NCI-H2196 treated with DMSO at 0.1 percent for 48 hours (cell line): ENCODE results near the gene RNF10.
"Not testable (repeated sequence)": the region's sequence is repeated elsewhere in the genome, so short reads cannot be mapped to it uniquely, and the experiment has no call there.

Experiments used
- DNase-seq: peaks from one replicate; lab custom pipeline; 2025; ENCODE audit not compliant: unreplicated experiment; lab: John Stamatoyannopoulos, UW

RNF10 gene

GRCh38 chr12:120528861-120529525 lies 5.2 kb upstream of the RNF10 start, which contains the start of gene COQ5:
Gene COQ5 (minus strand): TSS chr12:120529158. CDS start chr12:120529141, 17 bp downstream.
- peak; percentile 65 for DNase-seq

DNA sequence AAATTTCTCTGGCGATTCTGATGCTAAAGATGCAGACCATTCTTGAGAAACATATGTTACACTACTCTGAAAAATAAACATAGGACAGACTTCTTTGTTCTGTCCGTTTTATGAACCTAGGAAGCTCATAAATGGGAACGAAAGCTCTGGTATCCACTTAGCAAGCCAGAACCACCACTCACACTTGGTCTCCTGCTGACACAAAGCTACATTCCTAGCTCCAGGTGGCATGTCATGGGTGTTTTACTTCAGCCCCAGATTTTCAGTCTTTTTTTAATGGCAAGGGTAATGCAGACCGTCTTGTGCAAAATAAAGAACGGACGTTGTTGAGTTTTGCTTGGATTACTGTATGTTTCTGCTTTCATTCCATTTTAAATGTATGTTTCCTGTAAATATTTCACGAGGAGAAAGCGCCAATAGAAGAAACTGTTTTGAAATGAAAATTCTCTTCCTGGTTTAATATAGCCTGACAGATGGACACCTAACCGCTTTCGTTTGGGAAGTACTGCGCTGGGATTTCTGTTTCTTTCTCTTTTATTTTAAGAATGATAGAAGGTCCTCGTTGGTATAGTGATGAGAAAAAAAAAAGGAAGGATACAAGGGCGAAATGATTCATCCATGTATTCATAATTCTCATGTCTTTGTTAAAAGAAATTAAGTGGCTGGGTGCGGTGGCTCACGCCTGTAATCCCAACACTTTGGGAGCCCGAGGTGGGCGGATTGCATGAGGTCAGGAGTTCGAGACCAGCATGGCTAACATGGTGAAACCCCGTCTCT lies 4.3 kb upstream of the RNF10 start:
- DNase-seq, result no peak

- DNase-seq, result not testable (repeated sequence)
These were observed 3.8 kb upstream of the RNF10 start for GRCh38 chr12:120530418-120530761.

DNA sequence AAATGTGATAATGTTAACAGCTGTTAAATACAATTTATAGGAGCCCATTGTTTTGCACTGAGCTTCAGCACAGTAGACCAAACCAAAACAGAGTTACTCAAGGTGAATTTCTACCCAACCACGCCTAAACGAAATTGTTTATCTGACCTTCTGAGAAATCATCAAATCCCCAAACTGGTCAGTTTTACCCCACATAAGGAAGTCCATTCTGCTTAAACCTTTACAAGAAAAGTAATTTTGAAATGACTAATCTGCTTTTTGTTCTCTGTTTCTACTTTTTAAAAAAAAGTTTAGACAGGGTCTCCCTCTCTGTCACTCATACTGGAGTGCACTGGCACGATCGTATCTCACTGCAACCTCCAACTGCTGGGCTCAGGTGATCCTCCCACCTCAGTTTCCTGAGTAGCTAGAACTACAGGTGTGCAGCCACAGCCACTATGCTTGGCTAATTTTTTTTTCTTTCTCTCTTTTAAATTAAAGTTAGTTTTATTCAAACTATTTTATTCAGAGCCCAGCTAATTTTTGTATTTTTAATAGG lies 1.4 kb upstream of the RNF10 start:
- DNase-seq, result no peak

- DNase-seq, result no peak
These were observed 823 bp downstream of the RNF10 start for GRCh38 chr12:120534703-120535655.

DNA sequence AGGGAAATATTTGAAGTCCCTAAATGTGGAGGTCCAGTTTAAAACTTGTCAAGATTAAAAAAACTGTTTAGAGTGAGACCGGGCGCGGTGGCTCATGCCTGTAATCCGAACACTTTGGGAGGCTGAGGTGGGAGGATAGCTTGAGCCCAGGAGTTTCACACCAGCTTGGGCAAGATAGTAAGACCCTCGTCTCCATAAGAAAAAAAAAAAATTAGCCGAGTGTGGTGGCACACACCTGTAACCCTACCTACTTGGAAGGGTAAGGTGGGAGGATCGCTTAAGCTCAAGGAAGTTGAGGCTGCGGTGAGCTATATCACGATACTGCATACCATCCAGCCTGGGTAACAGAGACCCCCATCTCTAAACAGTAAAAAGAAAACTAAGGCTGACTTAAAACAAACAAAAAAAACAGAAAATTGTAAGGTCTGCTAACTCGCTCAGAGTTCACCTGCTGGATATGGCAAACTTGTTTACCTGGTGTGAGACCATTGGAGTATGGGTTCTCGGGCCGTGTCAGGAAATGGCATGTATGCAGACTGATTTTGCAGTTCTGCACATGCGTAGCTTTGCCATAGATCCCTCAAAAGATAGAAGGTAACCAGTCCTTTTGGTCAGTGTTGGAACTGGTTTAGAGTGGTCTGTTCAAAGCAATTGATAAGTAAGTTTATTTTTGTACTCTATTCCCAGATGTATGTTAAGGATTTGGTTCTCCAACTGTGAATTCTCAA lies 2.1 kb downstream of the RNF10 start:
- DNase-seq, result no peak

- no peak for DNase-seq
These were observed 3.7 kb downstream of the RNF10 start for GRCh38 chr12:120537856-120538220.

DNA sequence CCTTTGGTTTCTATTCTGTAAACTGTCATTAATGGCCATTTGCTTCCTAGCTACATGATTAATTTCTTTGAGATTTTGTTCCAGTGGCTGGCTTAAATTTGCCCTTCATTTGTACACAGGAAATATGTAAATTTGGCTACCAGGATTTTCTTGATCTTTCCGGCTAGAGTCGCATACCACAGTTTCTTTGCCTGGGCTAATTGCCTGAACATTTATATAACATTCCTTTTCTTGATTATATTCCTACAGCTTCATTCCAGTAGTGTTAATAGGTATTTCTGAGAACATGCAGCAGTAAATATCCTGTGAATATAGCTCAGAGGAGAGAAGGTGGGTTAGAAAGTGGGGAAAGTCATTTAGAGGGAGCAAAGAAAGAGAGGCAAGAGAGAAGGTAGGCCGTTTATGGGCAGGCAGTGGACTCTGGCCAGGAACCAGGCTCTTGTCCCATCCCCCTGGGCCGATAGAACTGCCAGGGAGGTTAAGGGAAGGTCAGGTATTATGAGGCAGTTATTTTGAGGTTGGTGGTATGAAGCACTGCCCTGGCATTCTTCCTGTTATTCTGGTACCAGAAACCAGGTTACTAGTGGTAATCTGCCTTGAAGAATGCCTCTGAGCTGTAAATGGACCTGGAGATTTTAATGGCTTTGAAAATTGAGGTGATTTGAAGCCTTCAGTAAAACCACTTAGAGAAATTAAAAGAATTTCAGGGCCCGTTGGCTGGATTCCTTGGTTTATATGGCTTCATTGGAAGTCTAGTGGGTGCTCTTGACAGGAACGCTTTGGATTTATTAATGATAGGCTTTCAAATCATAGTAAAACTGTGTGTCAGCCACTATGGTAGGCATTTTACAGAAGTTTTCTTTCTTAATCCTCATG lies 4.4 kb downstream of the RNF10 start:
- peak; percentile 48 for DNase-seq

- no peak for DNase-seq
These were observed 5.1 kb downstream of the RNF10 start for GRCh38 chr12:120539303-120539702.

GRCh38 chr12:120540445-120540844 lies 6.3 kb downstream of the RNF10 start:
- no peak for DNase-seq

GRCh38 chr12:120542166-120542565 lies 8.0 kb downstream of the RNF10 start:
- DNase-seq, result no peak

DNA sequence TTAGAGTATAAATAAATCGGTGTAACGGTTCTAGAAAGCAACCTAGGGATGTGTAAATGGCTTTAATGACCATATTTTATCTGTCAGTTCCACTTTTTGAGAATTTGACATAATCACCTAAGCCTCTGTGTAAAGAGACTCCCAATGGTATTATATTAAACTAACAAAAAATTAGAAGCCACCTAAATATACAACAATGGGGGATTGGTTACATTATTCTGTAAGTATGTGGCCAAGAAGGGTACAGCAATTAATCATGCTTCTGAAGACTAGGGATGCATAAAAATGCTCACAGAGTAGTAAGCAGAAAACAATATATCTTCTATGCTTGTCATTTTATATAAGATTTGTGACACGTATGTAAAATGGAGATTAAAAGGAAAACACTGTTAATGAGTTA lies 10.5 kb downstream of the RNF10 start:
- DNase-seq, result no peak

DNA sequence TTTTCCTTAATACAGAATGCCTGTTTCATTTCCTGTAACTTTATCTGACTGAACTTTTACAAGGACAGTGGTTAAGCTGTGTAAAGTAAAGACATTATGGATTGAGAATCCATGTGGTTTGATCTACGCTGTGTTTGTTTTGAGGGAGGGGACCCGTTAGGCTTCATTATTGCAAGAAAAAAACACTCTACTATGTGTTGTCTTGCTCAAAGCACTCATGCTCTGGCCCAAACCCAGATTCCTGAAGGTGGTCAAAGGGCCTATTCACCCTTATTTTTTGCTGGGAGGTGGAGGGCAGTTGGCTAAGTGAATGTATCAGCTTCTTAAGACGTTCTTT lies 11.9 kb downstream of the RNF10 start:
- DNase-seq, result no peak

GRCh38 chr12:120554678-120555077 lies 20.5 kb downstream of the RNF10 start:
- DNase-seq, result no peak

GRCh38 chr12:120557589-120557988 lies 23.4 kb downstream of the RNF10 start:
- no peak for DNase-seq

DNA sequence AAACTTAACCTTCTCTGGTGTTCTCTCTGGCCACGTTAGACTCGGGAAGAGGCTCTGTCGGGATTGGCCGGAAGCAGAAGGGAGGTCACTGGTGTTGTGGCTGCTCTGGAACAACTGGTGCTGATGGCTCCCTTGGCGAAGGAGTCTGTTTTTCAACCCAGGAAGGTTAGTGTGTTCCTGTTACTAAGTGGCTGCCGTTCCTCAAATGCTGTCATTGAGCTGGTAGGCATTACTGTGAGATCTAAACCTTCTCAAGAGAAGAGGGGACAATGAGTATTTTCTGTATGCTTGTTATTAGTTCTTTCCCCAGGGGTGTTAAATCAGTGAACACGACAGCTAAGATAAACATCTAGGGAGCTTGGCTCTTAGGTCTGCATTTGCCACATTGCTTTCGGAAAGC lies 28.8 kb downstream of the RNF10 start:
- DNase-seq, result no peak

DNA sequence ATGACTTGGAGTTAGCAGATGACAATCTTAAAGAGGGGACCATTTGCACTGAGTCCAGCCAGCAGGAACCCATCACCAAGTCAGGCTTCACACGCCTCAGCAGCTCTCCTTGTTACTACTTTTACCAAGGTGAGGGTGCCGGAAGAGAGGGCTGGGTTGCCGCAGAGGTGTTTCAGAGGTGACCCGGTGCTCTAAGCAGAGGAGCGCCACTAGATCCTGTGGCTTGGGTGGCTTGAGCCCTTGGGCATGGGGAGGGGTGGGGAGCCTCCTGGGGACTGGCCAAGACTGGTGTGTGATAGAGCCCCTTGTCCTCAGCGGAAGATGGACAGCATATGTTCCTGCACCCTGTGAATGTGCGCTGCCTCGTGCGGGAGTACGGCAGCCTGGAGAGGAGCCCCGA lies 29.3 kb downstream of the RNF10 start:
- no peak for DNase-seq

DNA sequence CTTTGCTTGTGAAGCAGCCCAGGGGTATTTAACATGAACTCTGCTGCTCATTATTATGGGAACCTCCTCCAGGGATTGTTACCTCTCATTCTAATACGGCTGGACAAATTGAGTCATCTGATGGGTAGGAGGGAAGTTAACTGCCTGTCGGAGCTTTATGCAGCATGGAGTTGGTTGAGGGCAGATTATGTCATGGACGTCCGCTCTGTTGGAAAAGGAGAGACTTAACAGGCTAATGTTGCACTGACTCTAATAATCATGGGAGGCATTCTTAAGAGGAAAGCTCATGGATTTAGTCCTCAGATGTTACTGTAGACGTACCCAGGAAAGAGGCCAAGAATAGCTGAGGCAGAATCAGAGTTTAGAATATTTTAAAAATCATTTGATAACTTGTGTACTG lies 37.1 kb downstream of the RNF10 start:
- no peak for DNase-seq

GRCh38 chr12:120573560-120573959 lies 39.4 kb downstream of the RNF10 start:
- DNase-seq, result no peak

DNA sequence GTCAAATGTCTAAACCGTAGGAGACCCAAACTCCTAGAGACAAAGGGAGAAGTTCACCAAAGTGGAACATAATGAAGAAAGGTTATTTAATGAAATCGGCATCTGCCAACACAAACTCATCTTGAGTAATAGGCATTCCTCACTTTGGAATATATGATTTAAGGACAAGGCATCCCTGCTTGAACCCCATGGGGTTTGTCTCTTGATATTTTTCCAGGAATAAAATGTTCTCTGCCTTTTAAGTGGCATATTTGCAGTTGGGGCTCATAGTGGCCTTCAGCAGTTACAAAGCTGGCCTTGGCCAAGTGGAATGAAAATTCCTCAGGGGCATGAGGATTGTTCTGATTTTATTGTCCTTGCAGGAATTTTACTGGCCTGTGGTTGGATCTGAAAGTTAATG lies 40.0 kb downstream of the RNF10 start:
- DNase-seq, result no peak
